GM23248 (cell line): ENCODE data around the gene AGPAT3. TPM values are rescaled to one million over a fixed set of nuclear protein-coding genes. Genes with fewer than 3 reads are reported as not detected.

Source experiments
- DNase-seq: peaks from one replicate; pipeline ENCODE4 v3.0.0-alpha.2; 2015
- H2AFZ ChIP-seq: fragments of 200-600 bp; sonication (generic); 2 replicates; pipeline ENCODE4 v1.6.1; 2016; ENCODE audit warnings: antibody characterized with exemption
- H3F3A ChIP-seq: fragments of 200-600 bp; sonication (generic); 2 replicates; pipeline ENCODE4 v1.6.1; 2016; ENCODE audit warnings: mild to moderate bottlenecking, antibody characterized with exemption, mixed run types; ENCODE audit not compliant: insufficient read depth
- H3K27ac ChIP-seq: fragments of 200-600 bp; sonication (generic); 2 replicates; pipeline ENCODE4 v1.5.1; 2016; ENCODE audit warnings: mild to moderate bottlenecking
- H3K27me3 ChIP-seq: fragments of 200-600 bp; sonication (generic); replicated peaks from 2 replicates; pipeline ENCODE4 v1.6.1; 2016; ENCODE audit warnings: mild to moderate bottlenecking; ENCODE audit not compliant: insufficient read depth
- H3K36me3 ChIP-seq: fragments of 200-600 bp; sonication (generic); 2 replicates; pipeline ENCODE4 v1.6.1; 2016; ENCODE audit warnings: low read depth, mild to moderate bottlenecking
- H3K4me1 ChIP-seq: fragments of 200-600 bp; sonication (generic); 2 replicates; pipeline ENCODE4 v1.6.1; 2016; ENCODE audit warnings: mild to moderate bottlenecking; ENCODE audit not compliant: insufficient read depth
- H3K4me2 ChIP-seq: fragments of 200-600 bp; sonication (generic); one replicate; pipeline ENCODE4 v1.6.1; 2016; ENCODE audit warnings: mild to moderate bottlenecking; ENCODE audit not compliant: unreplicated experiment
- H3K4me3 ChIP-seq: fragments of 200-600 bp; sonication (generic); 2 replicates; pipeline ENCODE4 v1.5.1; 2016; ENCODE audit warnings: mild to moderate bottlenecking
- H3K79me2 ChIP-seq: fragments of 200-600 bp; sonication (generic); 2 replicates; pipeline ENCODE4 v1.6.1; 2016; ENCODE audit warnings: mild to moderate bottlenecking; ENCODE audit not compliant: insufficient read depth
- H3K9ac ChIP-seq: fragments of 200-600 bp; sonication (generic); 2 replicates; pipeline ENCODE4 v1.6.1; 2016; ENCODE audit warnings: mild to moderate bottlenecking
- H3K9me2 ChIP-seq: fragments of 200-600 bp; sonication (generic); 2 replicates; pipeline ENCODE4 v1.6.1; 2016; ENCODE audit warnings: mixed run types, mild to moderate bottlenecking, moderate library complexity; ENCODE audit not compliant: insufficient read depth
- H3K9me3 ChIP-seq: fragments of 200-600 bp; sonication (generic); one replicate; pipeline ENCODE4 v1.6.1; 2017; ENCODE audit warnings: low read depth
- H4K20me1 ChIP-seq: fragments of 200-600 bp; sonication (generic); 2 replicates; pipeline ENCODE4 v1.6.0; 2016; ENCODE audit not compliant: insufficient read depth
- EZH2 ChIP-seq: fragments of 200-600 bp; sonication (generic); IDR thresholded peaks from 2 replicates; pipeline ENCODE4 v1.6.1; 2018; ENCODE audit warnings: antibody characterized with exemption, mild to moderate bottlenecking; ENCODE audit not compliant: insufficient read depth, poor library complexity, severe bottlenecking
- EZH2phosphoT487 ChIP-seq: fragments of 200-600 bp; sonication (generic); IDR thresholded peaks from 2 replicates; pipeline ENCODE4 v1.6.1; 2018; ENCODE audit warnings: antibody characterized with exemption, moderate library complexity, mild to moderate bottlenecking, low read depth; ENCODE audit not compliant: insufficient read depth
- WGBS, 2 experiments: methylation state at CpG; one replicate each; pipeline ENCODE4 v1.1.6; 2015 to 2017; ENCODE audit warnings: low lambda C conversion rate in 2 of 2, low coverage in 1 of 2; ENCODE audit errors: missing lambda C conversion rate in 2 of 2; 5-methylcytosine and 5-hydroxymethylcytosine counted together
- in situ Hi-C: fragments of 300-500 bp; cut with MboI; formaldehyde crosslinking; loops from 2 replicates; pipeline ENCODE4 v1.15.0; 2020
- polyA plus RNA-seq: library from polyadenylated mRNA; unstranded; fragments of >200 nt; fragmentation: Nextera tagmentation; extraction: Ambion mirVana; gene quantifications from 2 replicates; pipeline ENCODE4 v1.2.1, GENCODE V29; 2016
- total RNA-seq: library from RNA; depleted of rRNA; stranded (reverse); fragments of >200 nt; shearing (Covaris generic); gene quantifications from 2 replicates; pipeline ENCODE4 v1.2.3, GENCODE V29; 2014

The AGPAT3 gene
- total and polyA plus RNA-seq, 2 experiments from 2014 or later = 12.3 to 29.3 TPM

DNA sequence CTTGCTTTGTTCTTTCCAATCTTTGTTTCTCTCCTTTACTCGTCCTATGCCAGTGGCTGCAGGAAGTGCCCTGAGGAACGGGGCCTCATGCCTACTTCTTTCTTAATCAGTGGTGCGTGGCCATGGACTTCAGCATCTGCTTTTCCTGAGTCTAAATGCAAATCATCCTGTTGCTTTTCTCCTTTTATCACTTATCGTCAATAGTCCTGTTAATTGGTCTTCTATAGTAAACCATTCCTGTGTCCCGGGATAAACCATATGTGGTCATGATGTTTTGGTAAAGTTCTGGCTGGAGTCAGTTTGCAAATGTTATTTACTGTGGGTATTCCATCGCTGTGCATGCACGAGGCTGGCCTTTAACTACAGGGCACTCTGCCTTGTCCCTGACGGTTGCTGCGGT lies 47.5 kb downstream of the AGPAT3 start:
- Histone ChIP-seq H2AFZ (no peak overlapping the region), H3K27ac (no peak overlapping the region), H3K4me2 (no peak overlapping the region), H3K9me3 (no peaks in the 10 kb centered on the region), H3K9ac (no peak overlapping the region), H3K4me1 (no peaks in the 10 kb centered on the region), H3K36me3 (no peaks in the 10 kb centered on the region), H3K4me3 (no peak overlapping the region), H3K79me2 (peaks cover 40% of the 10 kb centered on the region), H3K27me3 (no peaks in the 10 kb centered on the region), H3F3A (no peaks in the 10 kb centered on the region), H4K20me1 (no peaks in the 10 kb centered on the region; the same call in 1 of the 2 replicates), H3K9me2 (no peaks in the 10 kb centered on the region)
- no peak for DNase-seq
- in situ Hi-C loops = no loop called here
- 97 to 98% methylated on average over 9 of the region's 9 CpGs for WGBS, 2 experiments
- TF ChIP-seq EZH2 = no peak
- no peak for TF ChIP-seq EZH2phosphoT487

DNA sequence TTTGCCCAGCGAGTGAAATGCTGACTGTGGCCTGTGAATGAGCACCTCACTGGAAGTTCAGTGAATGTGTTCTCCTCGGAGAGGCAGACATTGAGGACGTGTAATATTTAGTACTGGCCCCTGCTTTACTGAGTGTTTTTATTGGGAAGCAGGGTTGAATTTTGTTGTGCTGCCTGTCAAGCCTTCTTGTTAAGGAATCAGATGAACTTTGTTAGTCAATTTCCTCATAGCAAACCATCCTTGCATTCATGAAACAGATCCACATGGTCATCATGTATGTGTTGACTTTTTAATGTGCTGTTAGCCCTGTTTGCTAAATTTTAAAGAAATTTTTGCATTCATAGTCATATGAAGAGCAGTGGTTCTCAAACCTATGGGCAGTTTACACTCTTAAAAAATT lies 47.9 kb downstream of the AGPAT3 start:
- 93 to 96% methylated on average over 3 of the region's 3 CpGs for WGBS, 2 experiments
- Histone ChIP-seq H4K20me1 (no peaks in the 10 kb centered on the region; the same call in 1 of the 2 replicates), H3K4me3 (no peak overlapping the region)

DNA sequence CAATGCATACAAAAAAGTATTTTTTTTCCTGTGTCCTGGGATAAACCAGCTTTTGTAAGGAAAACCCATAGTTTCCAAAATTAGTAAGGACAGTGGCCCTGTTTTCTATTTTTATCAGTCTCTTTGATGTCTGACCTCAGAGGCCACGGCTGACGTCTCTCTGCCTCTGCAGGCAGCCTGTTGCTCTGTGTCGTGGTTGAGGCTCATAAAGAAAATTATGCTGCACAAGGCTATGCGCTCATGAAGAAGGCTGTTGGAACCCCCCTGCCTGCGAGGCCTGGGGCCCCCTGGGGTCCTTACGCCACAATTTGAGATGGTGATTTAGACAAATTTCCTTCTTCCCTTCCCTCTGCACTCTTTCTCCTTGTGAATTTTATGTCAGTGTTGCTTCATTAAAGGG lies 48.9 kb downstream of the AGPAT3 start:
- H3K9me3 ChIP-seq = no peaks in the 10 kb centered on the region
- WGBS, 2 experiments = 80 to 87% methylated on average over 6 of the region's 6 CpGs
- H3K4me1 ChIP-seq = no peaks in the 10 kb centered on the region
- TF ChIP-seq EZH2 = no peak
- TF ChIP-seq EZH2phosphoT487 = no peak
- no peak overlapping the region for H3K27ac ChIP-seq
- H2AFZ ChIP-seq = no peak overlapping the region
- H3K4me3 ChIP-seq = no peak overlapping the region
- H4K20me1 ChIP-seq = no peaks in the 10 kb centered on the region; the same call in none of the 2 replicates
- peaks cover 51% of the 10 kb centered on the region for H3K79me2 ChIP-seq
- H3K4me2 ChIP-seq = no peak overlapping the region
- no peaks in the 10 kb centered on the region for H3K27me3 ChIP-seq
- H3F3A ChIP-seq = no peaks in the 10 kb centered on the region
- no peak for DNase-seq
- H3K9me2 ChIP-seq = no peaks in the 10 kb centered on the region
- H3K36me3 ChIP-seq = no peaks in the 10 kb centered on the region
- in situ Hi-C loops = no loop called here
- no peak overlapping the region for H3K9ac ChIP-seq

More for the DNA sequence above, 47.9 kb downstream of the AGPAT3 start:
- no peak for DNase-seq
- Histone ChIP-seq H2AFZ (no peak overlapping the region), H3K9ac (no peak overlapping the region), H3K36me3 (no peaks in the 10 kb centered on the region), H3F3A (no peaks in the 10 kb centered on the region), H3K9me2 (no peaks in the 10 kb centered on the region), H3K4me2 (no peak overlapping the region), H3K27ac (no peak overlapping the region), H3K79me2 (peaks cover 41% of the 10 kb centered on the region), H3K4me1 (no peaks in the 10 kb centered on the region), H3K27me3 (no peaks in the 10 kb centered on the region), H3K9me3 (no peaks in the 10 kb centered on the region)
- TF ChIP-seq EZH2phosphoT487 (no peak), EZH2 (no peak)
- in situ Hi-C loops = no loop called here

DNA sequence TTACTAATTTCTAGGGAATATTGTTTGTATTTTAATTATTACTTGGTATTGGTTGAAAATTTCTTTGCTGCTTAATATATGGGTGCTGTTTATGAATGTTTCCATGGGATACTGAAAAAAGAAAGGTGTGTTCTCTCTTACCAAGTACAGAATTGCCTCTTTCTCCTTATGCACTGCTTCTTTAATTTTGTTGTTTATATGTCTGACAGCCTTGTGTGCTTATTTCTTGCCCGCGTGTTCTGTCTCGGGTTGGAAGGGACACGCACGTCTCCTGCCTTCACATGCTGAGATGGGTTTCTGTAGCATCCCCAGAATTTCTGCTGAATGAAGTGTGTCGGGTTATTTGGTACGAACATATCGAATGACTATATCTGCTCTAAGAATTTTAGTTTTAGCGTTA lies 51.1 kb downstream of the AGPAT3 start:
- Histone ChIP-seq H3K9me2 (no peaks in the 10 kb centered on the region), H3K36me3 (no peaks in the 10 kb centered on the region), H3K4me2 (peak overlapping the region; percentile 79), H4K20me1 (no peaks in the 10 kb centered on the region; the same call in 1 of the 2 replicates), H2AFZ (peak overlapping the region; percentile 41; the same call in 1 of the 2 replicates), H3K27ac (no peak overlapping the region), H3K27me3 (no peaks in the 10 kb centered on the region), H3K79me2 (peaks cover 68% of the 10 kb centered on the region), H3K4me3 (peak overlapping the region; percentile 69), H3K9ac (peak overlapping the region; percentile 68), H3K4me1 (no peaks in the 10 kb centered on the region), H3F3A (no peaks in the 10 kb centered on the region), H3K9me3 (no peaks in the 10 kb centered on the region)
- TF ChIP-seq EZH2phosphoT487 (no peak), EZH2 (no peak)
- WGBS, 2 experiments = 46 to 51% methylated on average over 9 of the region's 9 CpGs
- peak; percentile 30 for DNase-seq
- in situ Hi-C loops = no loop called here
